H9 (cell line): Measurements from ENCODE around the gene DPH6. TPM values are rescaled to one million over a fixed set of nuclear protein-coding genes. Genes with fewer than 3 reads are reported as not detected.

Source experiments
- DNase-seq: peaks from one replicate; pipeline ENCODE4 v3.0.0-alpha.2; 2017
- H2AFZ ChIP-seq: one replicate; pipeline ENCODE4 v1.6.1; 2013; ENCODE audit warnings: mild to moderate bottlenecking, low read length, control low read depth, moderate library complexity
- H2AK5ac ChIP-seq: 2 replicates; pipeline ENCODE4 v1.6.1; 2013; ENCODE audit warnings: low read length, control low read depth, mixed read lengths; ENCODE audit not compliant: insufficient read length
- H2BK120ac ChIP-seq: one replicate; pipeline ENCODE4 v1.6.1; 2013; ENCODE audit warnings: low read depth, mild to moderate bottlenecking, low read length, control low read depth, inconsistent platforms; ENCODE audit not compliant: poor library complexity, severe bottlenecking
- H2BK12ac ChIP-seq: 2 replicates; pipeline ENCODE4 v1.6.1; 2013; ENCODE audit warnings: low read length, control low read depth, mixed read lengths, low read depth; ENCODE audit not compliant: insufficient read length
- H2BK15ac ChIP-seq: 2 replicates; pipeline ENCODE4 v1.6.1; 2013; ENCODE audit warnings: low read depth, low read length, control low read depth
- H2BK20ac ChIP-seq: one replicate; pipeline ENCODE4 v1.6.1; 2013; ENCODE audit warnings: low read depth, mild to moderate bottlenecking, low read length, control low read depth, inconsistent platforms; ENCODE audit not compliant: poor library complexity, severe bottlenecking
- H2BK5ac ChIP-seq: 2 replicates; pipeline ENCODE4 v1.6.1; 2013; ENCODE audit warnings: low read length, control low read depth, mixed read lengths; ENCODE audit not compliant: insufficient read length
- H3K14ac ChIP-seq: 2 replicates; pipeline ENCODE4 v1.6.1; 2013; ENCODE audit warnings: low read length, control low read depth; ENCODE audit not compliant: insufficient read depth
- H3K18ac ChIP-seq: 2 replicates; pipeline ENCODE4 v1.6.1; 2013; ENCODE audit warnings: low read depth, mild to moderate bottlenecking, mixed read lengths, low read length, control low read depth; ENCODE audit not compliant: insufficient read length
- H3K23ac ChIP-seq: 2 replicates; pipeline ENCODE4 v1.6.1; 2013; ENCODE audit warnings: low read length, control low read depth, mixed read lengths, low read depth; ENCODE audit not compliant: insufficient read length
- H3K23me2 ChIP-seq: 2 replicates; pipeline ENCODE4 v1.6.1; 2013; ENCODE audit warnings: low read depth, mild to moderate bottlenecking, mixed read lengths, low read length, control low read depth; ENCODE audit not compliant: insufficient read length, poor library complexity, severe bottlenecking
- H3K27ac ChIP-seq: 2 replicates; pipeline ENCODE4 v1.5.1; 2013; ENCODE audit warnings: low read length, control low read depth, mixed read lengths, low read depth; ENCODE audit not compliant: insufficient read length
- H3K27me3 ChIP-seq: 2 replicates; pipeline ENCODE4 v1.6.1; 2013; ENCODE audit warnings: low read length, control low read depth, inconsistent platforms; ENCODE audit not compliant: insufficient read depth
- H3K4ac ChIP-seq: 2 replicates; pipeline ENCODE4 v1.6.1; 2013; ENCODE audit warnings: low read depth, mild to moderate bottlenecking, control low read depth, inconsistent platforms, low read length, moderate library complexity
- H3K4me1 ChIP-seq: 2 replicates; pipeline ENCODE4 v1.6.1; 2013; ENCODE audit warnings: low read length, control low read depth, inconsistent platforms; ENCODE audit not compliant: insufficient read depth
- H3K4me2 ChIP-seq: 2 replicates; pipeline ENCODE4 v1.6.1; 2013; ENCODE audit warnings: low read length, control low read depth, mixed read lengths; ENCODE audit not compliant: insufficient read length, insufficient read depth
- H3K56ac ChIP-seq: 2 replicates; pipeline ENCODE4 v1.6.1; 2013; ENCODE audit warnings: low read depth, mild to moderate bottlenecking, mixed read lengths, low read length, control low read depth; ENCODE audit not compliant: insufficient read length
- H3K79me1 ChIP-seq: 2 replicates; pipeline ENCODE4 v1.6.1; 2013; ENCODE audit warnings: low read depth, mild to moderate bottlenecking, moderate library complexity, low read length, control low read depth, inconsistent platforms; ENCODE audit not compliant: insufficient read depth, poor library complexity, severe bottlenecking
- H3K79me2 ChIP-seq: 2 replicates; pipeline ENCODE4 v1.6.1; 2013; ENCODE audit warnings: low read length, control low read depth, inconsistent platforms; ENCODE audit not compliant: insufficient read depth
- H3K9ac ChIP-seq: 2 replicates; pipeline ENCODE4 v1.6.1; 2013; ENCODE audit warnings: low read length, control low read depth, mixed read lengths; ENCODE audit not compliant: insufficient read length; ENCODE audit errors: extremely low read depth
- H3K9me3 ChIP-seq: one replicate; pipeline ENCODE4 v1.6.1; 2013; ENCODE audit warnings: low read depth, low read length, inconsistent platforms; ENCODE audit not compliant: control insufficient read depth
- H3T11ph ChIP-seq: one replicate; pipeline ENCODE4 v1.6.1; 2013; ENCODE audit warnings: mild to moderate bottlenecking, low read length, control low read depth, inconsistent platforms
- H4K20me1 ChIP-seq: one replicate; pipeline ENCODE4 v1.6.1; 2013; ENCODE audit not compliant: control insufficient read depth, insufficient read length, insufficient read depth
- H4K5ac ChIP-seq: 2 replicates; pipeline ENCODE4 v1.6.1; 2013; ENCODE audit warnings: low read depth, mild to moderate bottlenecking, mixed read lengths, low read length, control low read depth; ENCODE audit not compliant: insufficient read length
- H4K8ac ChIP-seq: replicated peaks from 2 replicates; pipeline ENCODE4 v1.6.1; 2013; ENCODE audit warnings: low read length, control low read depth, mixed read lengths, low read depth; ENCODE audit not compliant: insufficient read length
- H4K91ac ChIP-seq: 2 replicates; pipeline ENCODE4 v1.6.1; 2013; ENCODE audit warnings: low read depth, mild to moderate bottlenecking, moderate library complexity, mixed read lengths, low read length, control low read depth; ENCODE audit not compliant: insufficient read length
- H3K27ac Mint-ChIP-seq, 3 experiments: 2 replicates in 2 of 3; 3 replicates in 1 of 3; pipeline ENCODE4 v1.8.0; 2020 to 2021; ENCODE audit warnings: mixed read lengths in 3 of 3, mild to moderate bottlenecking in 1 of 3, moderate library complexity in 1 of 3
- H3K27me3 Mint-ChIP-seq: 2 replicates; pipeline ENCODE4 v1.8.0; 2021; ENCODE audit warnings: low read depth, mild to moderate bottlenecking, moderate library complexity, mixed read lengths
- H3K36me3 Mint-ChIP-seq, 3 experiments: 2 replicates in 2 of 3; 3 replicates in 1 of 3; pipeline ENCODE4 v1.8.0; 2020 to 2021; ENCODE audit warnings: low read depth in 3 of 3, mixed read lengths in 3 of 3; ENCODE audit not compliant: insufficient read depth in 1 of 3
- H3K4me1 Mint-ChIP-seq, 2 experiments: 2 replicates each; pipeline ENCODE4 v1.8.0; 2020; ENCODE audit warnings: mixed read lengths in 2 of 2
- H3K4me3 Mint-ChIP-seq, 2 experiments: 2 replicates in 1 of 2; 3 replicates in 1 of 2; pipeline ENCODE4 v1.8.0; 2020 to 2021; ENCODE audit warnings: mild to moderate bottlenecking in 2 of 2, mixed read lengths in 2 of 2, moderate library complexity in 1 of 2
- H3K9me3 Mint-ChIP-seq, 2 experiments: 2 replicates in 1 of 2; 3 replicates in 1 of 2; pipeline ENCODE4 v1.8.0; 2020; ENCODE audit warnings: mild to moderate bottlenecking in 2 of 2, mixed read lengths in 2 of 2, moderate library complexity in 1 of 2
- WGBS: extraction: QIAGEN DNeasy Blood & Tissue Kit; methylation state at CpG from one replicate; pipeline ENCODE4 v1.1.7; 2013; ENCODE audit warnings: missing lambda C conversion rate, low lambda C conversion rate, mixed read lengths; ENCODE audit not compliant: insufficient read length; ENCODE audit errors: extremely low coverage; 5-methylcytosine and 5-hydroxymethylcytosine counted together
- total RNA-seq: library from RNA; stranded (reverse); gene quantifications from 2 replicates; pipeline ENCODE4 v1.2.1, GENCODE V29; 2021
- TF ChIP-seq, protein P1 (sequence below): fragments of 200-600 bp; sonication (generic); conservative IDR thresholded peaks from 3 replicates; pipeline ENCODE4 v1.8.0; 2021; ENCODE audit warnings: antibody characterized with exemption, mild to moderate bottlenecking

DPH6 gene
- total RNA-seq, 1 experiment from 2014 or later = 42.0 TPM

DNA sequence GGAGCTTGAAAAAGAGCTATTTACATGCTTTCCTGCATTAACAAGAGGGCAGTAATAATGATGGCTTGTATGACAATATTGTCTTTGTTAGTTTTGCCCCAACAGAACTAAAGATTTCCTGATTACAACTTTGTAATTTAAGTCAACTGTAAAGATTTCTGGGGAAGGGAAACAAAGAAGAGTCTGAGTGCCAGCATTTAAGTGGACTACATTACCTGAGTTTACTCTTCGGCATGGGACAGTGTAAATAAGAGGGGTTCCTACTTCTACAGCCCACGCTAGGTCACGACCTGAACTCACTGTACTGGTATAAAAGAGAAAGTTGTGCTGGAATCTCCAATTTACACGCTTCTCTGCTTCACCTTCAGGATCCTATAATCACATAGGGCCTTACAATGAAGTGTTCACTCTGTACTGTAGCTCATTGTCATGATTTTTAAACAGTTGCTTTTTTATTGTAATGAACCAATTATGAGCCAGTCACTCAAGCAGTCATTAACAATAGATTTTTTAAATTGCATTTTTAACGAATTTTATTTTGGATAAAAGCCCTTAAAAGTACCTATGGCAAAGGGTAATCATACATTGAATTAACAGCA lies 39.6 kb downstream of the DPH6 start:
- no peaks in the 10 kb centered on the region for H4K20me1 ChIP-seq
- no peaks in the 10 kb centered on the region for H3K27me3 ChIP-seq
- H2BK5ac ChIP-seq = no peak overlapping the region
- H3K4ac ChIP-seq = no peak overlapping the region
- H3K14ac ChIP-seq = no peak overlapping the region
- H2BK120ac ChIP-seq = no peak overlapping the region
- H2AFZ ChIP-seq = no peak overlapping the region
- no peaks in the 10 kb centered on the region for H3K27me3 Mint-ChIP-seq
- no peak overlapping the region for H3K27ac ChIP-seq
- H3K9ac ChIP-seq = no peak overlapping the region
- no peak overlapping the region for H3K56ac ChIP-seq
- H3K79me1 ChIP-seq = no peaks in the 10 kb centered on the region
- no peak overlapping the region for H4K91ac ChIP-seq
- no peak overlapping the region for H3K4me3 Mint-ChIP-seq
- WGBS = no CpG with 5 or more reads among the region's 5 CpGs
- H2AK5ac ChIP-seq = no peak overlapping the region
- H3K79me2 ChIP-seq = no peaks in the 10 kb centered on the region
- no peak overlapping the region for H2BK12ac ChIP-seq
- H3K23ac ChIP-seq = no peak overlapping the region
- peak overlapping the region in 1 of 3 experiments; percentile 60; a peak in 2 of 7 replicates for H3K27ac Mint-ChIP-seq
- H3K18ac ChIP-seq = no peak overlapping the region
- H4K8ac ChIP-seq = no peak overlapping the region
- H3K4me1 Mint-ChIP-seq = peaks cover 7 to 11% of the 10 kb centered on the region in 2 experiments
- TF ChIP-seq, protein P1, sequence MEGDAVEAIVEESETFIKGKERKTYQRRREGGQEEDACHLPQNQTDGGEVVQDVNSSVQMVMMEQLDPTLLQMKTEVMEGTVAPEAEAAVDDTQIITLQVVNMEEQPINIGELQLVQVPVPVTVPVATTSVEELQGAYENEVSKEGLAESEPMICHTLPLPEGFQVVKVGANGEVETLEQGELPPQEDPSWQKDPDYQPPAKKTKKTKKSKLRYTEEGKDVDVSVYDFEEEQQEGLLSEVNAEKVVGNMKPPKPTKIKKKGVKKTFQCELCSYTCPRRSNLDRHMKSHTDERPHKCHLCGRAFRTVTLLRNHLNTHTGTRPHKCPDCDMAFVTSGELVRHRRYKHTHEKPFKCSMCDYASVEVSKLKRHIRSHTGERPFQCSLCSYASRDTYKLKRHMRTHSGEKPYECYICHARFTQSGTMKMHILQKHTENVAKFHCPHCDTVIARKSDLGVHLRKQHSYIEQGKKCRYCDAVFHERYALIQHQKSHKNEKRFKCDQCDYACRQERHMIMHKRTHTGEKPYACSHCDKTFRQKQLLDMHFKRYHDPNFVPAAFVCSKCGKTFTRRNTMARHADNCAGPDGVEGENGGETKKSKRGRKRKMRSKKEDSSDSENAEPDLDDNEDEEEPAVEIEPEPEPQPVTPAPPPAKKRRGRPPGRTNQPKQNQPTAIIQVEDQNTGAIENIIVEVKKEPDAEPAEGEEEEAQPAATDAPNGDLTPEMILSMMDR = no peak
- no peaks in the 10 kb centered on the region for H3K9me3 Mint-ChIP-seq
- no peak overlapping the region for H2BK20ac ChIP-seq
- DNase-seq = no peak
- H3K23me2 ChIP-seq = no peaks in the 10 kb centered on the region
- no peaks in the 10 kb centered on the region; the same call in 1 of the 2 replicates for H3K4me1 ChIP-seq
- no peak overlapping the region for H3T11ph ChIP-seq
- H3K9me3 ChIP-seq = no peaks in the 10 kb centered on the region
- H4K5ac ChIP-seq = no peak overlapping the region
- no peak overlapping the region for H3K4me2 ChIP-seq
- no peaks in the 10 kb centered on the region for H3K36me3 Mint-ChIP-seq
- no peak overlapping the region for H2BK15ac ChIP-seq
